ENCODE measurements around the gene EHD4.

The EHD4 gene

DNA sequence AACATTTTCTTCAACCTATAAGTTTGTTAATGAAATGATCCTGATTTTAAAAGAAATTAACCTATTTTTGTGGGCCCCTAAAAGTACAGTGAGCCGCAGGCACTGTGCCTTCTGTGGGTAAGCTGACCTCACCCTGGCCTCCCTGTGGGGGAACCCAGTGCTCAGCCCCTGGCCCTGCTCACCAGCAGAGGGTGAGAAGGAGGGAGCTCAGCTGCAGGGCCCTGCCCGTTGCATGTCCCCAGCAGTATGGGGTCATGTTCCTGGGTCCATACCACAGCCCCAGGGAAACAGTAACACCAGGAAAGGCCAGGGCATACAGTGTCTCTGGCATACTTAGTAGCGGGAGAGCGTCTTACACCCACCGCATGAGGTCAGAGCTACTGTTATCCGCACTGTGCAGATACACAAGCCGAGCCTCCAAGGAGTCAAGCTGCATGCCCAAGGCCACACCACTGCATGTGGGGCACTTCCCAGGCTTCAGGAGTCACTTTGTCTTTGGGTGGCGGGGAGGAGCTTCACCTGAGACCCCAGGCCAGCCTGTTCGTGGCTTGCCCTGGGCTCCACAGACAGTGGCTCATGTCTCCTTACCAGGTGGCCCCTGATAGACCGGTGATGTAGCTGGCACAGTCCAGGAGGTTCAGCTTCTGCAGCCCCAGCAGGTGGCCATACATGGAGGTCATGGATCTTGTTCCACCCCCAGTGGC lies 22.6 kb upstream of the EHD4 start:
- no peak for DNase-seq

DNA sequence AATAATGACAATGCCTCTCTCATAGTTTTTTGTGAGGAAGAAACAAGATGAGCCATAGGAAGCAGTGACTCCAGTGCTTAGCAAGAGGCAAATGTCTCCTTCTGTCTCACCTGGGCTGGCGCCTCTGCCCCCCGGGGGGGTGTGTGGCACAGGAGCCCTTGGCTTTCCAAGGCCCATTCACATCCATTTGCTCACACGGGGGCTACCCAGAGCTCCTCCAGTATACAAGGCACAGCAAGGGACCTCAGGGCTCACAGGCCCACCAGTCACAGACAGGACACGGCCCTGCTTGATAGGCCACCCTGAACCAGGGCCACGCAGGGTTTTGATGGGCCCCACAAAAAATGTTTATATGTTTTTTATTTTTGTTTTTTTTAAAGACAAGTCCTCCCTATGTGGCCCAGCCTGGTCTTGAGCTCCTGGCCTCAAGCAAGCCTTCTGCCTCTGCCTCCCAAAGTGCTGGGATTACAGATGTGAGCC lies 21.9 kb upstream of the EHD4 start:
- no peak for DNase-seq

DNA sequence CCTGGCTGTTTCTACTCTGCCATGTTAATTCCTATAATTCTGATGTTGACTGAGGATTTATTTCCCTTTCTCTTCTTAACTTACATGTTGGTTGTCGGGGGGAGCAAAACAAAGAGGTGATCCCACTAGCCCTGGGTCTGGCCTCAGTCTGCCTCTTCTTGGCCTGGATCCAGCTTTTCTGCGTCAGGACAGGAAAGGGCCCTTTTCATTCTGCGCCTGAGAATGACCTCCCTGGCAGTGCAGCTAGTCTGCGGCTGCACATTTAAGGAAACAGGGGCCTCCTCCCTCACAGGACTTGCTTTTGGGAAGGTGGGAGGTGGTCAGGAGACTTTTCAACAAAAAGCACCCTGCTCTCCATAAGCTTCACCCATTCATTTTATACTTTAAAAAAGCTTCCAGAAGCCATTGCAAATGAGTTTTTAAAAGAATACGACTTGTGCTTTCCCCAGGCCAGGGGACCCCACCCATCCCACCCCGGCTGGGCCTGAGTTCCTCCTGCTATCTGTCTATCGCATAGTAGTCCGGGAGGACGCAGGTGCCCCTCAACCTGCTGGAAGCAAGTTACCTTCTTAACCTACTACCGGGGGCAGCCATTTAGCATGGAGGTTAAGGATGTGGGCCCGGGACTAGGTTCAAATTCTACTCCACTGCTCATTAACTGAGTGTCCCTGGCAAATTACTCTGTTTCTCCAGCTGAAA lies 21.3 kb upstream of the EHD4 start:
- DNase-seq, result no peak

DNA sequence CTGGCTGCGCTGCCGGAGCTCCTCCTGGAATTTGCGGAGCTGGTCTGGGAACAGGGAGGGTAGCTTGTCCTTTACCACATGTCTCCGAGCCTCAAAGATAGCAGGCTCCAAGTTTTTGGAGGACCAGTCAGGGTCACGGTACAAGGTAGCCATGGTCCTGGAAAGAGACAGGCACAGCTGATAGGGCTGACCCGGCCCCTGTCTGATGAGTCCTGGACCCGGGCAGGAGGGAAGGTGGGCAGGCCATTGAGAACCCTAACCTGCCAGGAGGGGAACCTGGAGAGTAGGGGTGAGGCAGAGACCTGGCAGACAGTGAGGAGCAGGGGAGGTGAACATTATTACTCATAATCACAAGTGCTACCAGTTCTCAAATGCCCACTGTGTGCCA lies 20.4 kb upstream of the EHD4 start:
- no peak for DNase-seq

DNA sequence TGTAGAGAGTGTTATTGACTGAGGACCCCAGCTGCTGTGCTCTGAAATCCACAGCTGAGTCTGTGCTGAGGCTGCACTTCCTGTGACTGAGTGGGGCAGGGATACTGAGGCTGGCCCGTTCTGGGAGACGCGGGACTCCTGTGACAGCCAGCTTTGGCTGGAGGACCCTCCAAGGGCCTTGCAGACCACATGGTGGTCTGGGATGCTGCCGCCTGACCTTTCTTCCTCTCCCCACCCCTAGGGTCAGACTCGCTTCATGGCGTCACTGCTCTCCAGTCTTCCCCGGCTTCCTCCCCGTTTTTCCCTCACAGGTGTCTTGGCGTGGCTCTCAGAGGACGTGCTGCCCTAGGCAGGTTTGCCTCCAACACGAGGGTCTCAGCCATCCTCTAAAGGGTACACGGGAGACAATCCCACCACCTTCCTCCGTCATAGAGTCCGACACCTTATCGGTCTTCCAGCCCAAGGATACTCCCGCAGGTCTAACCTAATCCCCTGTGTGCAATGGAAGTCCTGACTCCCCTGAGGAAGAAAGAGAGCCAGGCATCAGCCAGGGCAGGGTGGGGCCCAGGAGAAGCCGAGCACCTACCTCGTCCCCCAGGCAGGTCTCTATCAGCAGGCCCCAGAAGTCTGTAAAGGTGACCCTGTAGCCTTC lies 19.9 kb upstream of the EHD4 start:
- DNase-seq, result no peak

DNA sequence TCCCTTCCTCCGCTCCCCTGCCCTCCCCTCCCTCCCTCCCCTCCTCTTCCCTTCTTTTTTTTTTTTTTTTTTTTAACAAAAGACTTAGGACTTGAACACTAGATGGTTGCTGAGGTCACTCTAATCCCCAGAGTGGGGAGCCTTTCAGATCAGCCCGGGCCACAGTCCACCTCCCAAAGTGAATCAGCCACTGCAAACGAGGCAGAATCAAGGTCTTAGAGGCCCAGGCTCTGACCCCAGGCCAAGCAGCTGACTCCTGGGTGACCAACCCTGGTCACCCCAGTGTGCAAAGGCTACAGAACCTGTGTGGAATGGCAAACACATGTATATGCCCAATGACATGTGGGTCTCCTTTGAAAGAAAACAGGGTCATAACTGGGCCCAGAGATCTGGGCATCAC lies 18.3 kb upstream of the EHD4 start:
- DNase-seq, result no peak

DNA sequence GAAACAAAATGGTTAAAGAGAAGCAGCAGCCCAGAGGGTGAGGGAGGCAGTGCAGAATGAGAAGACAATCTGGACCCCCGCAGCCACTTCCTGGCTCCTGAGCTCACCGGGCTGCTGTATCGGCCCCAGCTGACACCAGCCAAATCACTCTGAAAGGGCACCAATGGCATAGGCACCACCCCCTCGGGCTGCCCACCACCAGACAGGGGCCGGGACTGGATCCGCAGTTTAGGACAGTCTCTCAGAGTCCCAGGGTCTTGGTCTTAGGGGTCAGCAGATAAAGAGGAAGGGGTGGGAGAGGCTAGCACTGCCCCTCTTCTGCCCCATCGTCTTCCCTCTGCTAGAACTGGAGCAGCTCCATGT lies 17.9 kb upstream of the EHD4 start:
- DNase-seq, result no peak

DNA sequence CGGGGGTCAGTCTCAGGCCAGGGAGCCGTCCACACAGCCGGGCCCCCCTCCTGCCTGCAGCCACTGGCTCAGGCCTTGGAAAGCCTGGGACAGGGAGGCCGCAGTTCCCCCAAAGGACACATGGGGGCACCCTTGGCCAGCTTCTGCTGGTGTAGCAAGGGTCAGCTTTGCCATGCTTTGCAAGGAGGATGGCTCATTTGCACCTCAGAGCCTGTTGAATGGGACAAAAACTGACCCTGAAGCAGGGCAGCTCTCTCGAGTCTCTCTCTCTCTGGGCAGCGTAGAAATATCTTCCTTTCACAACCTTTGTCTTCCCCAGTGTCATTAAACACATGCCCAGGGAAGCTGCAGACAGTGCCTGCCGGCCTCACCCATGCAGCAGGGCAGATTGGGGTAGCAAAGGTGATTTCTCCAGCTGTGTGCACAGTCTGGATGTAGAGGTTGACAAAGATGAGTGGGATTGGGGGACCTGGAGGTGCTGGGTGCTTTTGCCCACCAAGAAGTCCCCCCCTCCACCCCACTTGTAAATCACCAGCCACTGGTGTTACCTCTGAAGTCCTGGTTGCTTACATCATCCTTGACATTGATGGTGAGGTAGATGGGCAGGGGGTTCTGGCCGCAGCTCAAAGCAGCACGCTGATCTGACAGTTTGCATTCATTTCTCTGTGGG lies 17.4 kb upstream of the EHD4 start:
- peak; percentile 52 for DNase-seq

DNA sequence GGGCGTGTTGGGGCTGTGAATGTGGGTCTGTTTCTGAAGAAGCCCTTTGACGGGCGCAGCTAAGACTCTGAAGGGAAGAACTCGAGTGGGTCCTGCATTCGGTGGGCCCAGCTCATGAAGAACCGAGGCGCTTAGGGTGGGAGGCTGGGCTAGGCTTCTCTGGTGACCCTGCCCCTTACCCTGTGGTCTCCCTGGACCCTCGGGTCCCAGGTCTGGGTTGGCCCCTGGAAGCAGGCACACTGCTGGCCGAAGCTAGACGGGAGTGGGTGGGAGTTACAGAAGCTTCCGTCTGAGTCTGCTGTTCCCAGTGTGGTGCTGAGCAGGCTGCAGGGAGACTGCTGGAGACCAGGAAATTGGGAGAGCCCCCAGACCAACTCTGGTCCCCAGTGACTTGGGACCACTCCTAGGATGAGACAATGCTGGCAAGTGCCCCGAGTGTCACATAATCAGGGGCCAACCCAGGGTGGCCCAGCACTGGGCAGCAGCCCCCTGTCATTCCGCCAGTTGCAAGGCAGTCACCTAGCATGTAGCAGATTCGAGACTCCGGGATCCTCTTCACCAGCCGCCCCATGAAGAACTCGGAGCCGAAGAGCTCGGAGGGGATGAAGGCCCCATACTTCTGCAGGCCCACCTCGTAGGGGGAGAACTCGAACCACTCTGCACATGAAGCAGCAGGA lies 16.7 kb upstream of the EHD4 start:
- DNase-seq, result no peak

DNA sequence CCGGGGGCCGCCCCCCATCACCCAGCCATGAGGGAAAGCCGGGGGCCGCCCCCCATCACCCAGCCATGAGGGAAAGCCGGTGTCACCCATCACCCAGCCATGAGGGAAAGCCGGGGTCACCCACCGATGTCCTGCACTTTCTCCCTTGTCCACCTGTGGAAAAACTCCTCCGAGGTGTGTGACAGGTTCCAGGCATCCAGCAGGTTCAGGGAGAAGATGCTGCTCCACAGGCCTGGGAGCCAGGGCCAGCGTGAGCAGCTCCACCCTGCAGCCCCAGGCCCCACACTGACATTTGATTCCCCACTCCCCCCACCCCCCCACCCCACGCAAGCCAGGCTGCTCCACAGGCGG lies 15.5 kb upstream of the EHD4 start:
- no peak for DNase-seq

DNA sequence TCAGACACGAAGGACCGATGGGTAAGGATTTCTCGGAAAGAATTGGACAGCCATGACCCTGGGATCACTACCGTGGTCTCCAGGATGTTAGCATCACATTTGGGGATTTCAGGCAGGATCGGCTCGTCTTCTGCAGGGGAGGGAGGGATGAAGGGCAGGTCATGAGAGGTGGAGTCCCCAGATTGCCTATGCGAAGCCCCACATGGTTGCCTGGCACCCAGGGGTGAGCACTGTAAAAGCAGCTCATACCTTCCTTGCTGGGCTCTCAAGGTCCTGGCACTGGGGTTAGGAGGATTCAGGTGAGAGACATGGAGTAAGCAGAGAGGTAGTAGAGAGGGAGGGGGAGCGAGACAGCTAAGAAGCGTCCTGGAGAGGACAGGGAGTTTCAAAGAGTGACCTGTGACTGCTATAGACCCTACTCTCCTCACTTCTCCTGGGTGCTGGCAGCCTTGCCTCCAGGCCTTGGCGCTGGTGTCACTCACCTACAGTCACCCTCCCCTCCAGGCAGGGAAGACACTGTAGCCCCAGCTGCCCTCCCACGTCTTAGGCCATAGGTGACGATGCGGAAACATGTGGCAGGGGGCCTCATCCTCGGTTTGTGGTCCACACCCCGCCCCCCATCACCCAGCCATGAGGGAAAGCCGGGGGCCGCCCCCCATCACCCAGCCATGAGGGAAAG lies 15.0 kb upstream of the EHD4 start:
- no peak for DNase-seq

DNA sequence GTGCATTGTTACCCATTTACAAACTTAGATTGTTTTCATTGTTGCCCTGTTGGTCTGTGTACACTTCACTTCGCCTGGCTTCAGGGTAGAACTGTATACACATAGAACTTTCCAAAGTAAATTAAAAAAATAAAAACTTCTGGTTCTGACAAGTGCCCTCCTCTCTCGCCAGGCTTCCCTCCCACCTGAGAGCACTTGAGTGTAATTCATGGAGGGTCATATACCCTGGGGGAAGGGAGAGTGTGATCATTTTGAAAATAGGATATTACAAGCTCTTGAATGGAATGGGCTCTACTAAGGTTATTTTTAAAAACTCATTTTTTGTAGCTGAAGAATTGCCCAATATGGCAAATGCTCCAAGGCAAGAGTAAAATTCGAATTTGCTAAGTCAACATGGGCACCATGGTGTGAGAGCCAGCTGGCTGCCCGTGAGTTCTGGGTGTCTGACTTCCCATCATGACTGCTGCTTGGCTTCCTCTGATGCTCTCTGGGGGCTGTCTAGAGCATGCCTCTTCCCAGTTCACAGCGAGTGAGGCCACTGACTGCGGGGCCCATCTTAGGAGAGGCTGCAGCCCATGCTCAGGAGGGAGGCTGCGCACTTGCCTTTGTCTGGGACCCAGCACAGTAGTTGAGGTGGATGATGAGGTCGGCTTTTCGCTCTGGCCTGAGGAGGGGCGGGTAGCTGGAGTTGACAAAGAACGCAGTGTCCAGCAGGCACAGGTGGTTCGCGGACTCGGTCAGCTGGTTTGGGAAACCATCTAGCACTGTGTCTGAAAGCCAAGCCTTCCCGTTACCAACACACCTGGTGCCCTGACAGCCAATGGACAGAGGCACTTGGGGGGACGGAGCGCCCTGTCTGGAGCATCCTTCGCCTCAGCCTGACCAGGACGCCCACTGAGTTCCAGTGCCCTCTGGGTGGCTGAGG lies 13.1 kb upstream of the EHD4 start:
- DNase-seq, result no peak

DNA sequence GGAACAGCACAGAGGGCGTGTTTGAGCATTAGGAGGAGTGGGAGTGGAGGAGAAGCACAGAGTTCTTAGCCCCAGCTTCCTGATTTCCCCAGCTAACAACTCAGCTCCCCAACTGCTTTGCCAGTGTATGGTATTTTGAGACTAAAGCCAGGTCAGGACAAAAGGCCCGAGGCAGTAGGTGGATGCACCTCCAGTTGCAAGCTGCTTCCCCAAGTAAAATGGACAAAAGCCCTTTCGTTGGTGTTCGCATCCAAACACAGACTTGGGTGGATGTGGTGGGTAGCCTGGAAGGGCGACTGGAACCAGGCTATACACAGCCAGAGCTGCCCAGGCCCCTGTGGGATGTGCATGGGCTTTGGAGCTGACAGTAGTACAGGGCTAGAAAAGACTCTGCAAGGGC lies 12.3 kb upstream of the EHD4 start:
- DNase-seq, result no peak

DNA sequence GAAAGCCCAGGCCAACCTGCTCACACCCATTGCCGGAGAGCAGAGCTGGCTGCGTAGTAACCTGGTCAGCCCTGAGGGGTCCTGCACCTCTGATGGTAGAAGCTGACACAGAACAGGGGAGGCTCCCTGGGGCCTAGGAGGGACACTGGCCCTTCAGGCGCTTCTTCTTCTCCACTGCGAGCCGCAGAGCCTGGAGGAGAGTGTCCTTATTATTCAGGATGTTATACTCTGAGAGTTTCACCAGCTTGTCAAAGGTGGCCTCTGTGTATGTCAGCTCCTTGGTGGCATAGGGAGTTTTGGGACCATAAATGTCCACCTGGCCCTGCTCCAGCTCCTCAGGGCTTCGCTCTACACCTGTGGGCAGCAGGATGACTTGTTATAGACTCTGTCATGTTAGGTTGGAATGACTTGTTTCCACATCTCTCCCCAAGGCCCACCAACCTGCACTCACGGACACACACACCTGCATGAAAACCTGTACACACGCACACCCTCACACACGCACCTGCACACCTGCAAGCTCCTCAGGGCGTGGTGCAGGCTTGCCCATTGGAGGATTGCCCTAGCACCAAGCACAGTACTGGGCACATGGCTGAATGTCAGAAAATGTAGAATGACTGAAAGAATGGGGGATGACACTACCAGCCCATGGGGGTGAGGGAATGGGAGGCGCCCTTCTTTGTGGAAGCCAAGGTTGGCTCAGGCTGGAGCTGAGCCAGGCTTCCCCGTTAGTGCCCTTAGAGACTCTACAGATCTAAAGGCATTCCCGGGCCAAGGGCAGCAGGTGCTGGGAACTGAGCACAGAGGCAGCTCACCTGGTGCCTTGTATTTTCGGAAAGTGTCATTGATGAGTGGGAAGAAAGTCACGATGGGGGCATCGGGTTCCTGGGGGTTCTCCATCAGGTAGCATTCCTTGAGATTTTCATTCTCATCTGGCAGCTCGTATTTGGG lies 11.5 kb upstream of the EHD4 start:
- DNase-seq, result no peak

DNA sequence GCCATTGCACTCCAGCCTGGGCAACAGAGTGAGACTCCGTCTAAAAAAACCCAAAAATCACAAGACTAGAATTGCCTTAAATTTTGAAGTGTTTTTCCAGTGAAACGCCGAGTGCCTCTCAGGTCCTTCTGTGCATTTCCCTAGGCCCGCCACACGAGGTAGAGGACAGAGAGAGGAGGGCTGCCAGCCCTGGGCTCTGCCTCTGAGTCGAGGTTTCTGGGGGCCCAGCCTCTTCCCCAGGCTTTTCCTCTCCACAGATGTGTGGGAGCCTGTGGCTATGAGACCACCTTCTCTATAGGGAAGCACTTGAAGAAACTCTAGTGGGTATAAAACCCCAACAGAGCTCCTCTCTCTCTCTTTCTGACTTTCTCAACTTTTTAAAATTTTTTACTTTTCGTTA lies 10.9 kb upstream of the EHD4 start:
- no peak for DNase-seq

DNA sequence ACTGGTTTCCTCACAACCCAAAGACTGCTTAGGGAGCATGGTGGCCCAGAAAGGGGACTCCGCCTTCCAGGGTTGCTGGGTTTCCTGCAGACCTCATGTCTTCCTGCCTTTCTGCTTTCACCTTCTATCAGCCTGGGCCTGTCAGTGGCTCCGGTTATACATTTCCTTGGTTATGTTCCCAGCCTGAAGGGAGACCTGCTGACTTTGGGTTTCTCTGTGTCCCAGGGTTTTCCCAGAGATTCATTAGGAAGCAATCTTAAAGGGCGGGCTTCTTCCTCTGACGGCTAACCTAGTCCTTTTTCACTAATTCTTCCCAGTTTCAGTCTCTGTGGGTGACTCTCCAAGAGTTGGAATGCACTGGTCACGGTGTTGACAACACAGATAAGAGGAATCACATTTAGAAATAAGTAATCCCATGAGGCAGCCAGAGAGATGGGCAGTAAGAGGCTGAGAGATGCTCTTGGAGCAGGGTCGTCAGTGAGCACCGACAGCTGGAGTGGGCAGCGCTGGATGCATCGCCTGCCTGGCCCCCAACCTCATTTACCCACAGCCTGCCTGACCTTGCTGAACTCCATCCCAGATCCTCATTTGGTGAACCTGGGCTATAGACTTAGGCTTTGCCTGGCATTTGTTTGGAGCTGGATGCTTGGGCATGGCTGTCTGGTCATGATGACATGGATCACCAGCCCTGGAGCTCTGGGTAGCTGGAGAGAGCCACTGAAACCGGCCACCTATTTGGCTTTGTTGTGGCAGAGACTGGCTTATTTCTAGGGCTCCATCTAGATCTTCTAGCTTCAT lies 10.0 kb upstream of the EHD4 start:
- DNase-seq, result no peak

DNA sequence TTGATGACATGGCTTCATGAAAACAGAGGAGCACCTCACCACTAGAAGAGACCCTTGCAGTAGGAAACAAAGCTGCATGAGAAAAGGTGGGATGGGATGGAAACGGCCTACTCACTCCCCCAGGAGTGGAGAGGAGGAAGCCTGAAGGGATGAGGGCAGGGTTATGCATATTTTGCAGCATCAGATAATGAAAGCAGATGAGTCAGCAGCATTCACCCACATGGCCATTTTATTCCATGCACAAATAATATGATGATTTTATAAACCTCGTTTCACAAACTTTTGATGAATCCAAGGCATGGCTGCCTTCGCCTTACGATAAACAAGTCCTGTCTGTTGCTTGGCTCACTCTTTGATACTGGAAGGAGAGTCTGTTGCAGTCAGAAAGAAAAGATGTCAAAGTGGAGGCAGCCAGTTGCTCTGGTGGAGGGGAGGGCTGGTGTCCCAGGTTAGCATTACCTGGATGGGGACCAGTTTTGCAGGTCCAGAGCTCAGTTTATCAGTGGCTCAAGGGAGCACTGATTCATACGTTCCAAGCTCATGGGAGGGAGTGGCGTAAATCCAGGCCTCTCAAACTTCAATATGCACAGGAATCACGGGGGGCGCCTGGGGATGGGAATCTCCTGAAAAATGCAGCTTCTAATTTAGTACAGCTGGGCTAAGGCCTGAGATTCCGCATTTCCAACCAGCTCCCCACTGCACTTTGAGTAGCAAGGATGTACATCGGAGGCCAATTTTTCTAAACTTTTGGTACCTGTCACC lies 9.2 kb upstream of the EHD4 start:
- no peak for DNase-seq

DNA sequence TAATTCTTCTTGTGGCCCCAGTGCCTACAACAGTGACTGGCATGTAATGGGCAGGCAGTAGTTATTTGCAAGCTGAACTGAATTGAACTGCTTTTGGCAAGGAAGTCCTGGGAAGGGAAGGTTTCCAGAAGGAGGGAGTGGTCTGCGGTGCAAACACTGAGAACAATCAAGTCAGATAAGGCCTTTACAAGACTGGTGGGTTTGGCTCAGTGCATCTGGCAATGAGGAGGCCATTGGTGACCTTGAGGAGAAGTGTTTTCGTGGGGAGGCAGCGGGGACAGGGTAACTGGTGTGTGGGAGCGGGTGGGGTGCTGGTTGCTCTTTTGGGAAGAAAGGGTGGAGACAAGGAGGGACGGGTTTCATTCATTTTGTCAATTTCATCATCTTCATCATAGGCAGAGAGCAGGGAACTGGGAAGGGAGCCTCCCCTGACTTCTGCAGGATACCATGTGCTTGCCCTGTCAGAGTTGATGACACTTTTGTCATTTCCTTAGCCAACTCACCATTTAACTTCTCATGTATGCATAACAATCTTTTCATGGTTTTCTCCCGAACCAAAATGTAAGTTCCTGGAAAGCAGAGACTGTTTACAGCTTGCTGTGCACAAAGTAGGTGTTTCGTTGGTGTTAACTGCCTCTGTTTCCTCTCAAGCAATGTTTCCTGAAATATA lies 8.4 kb upstream of the EHD4 start:
- no peak for DNase-seq

Data from NK-92 treated with Interleukin-12 subunit alpha and Interleukin-12 subunit beta, amount 100 ng/mL, for 24 hours (cell line).